ENCODE results near the gene CTSK. TPM values are rescaled to one million over a fixed set of nuclear protein-coding genes. Genes with fewer than 3 reads are reported as not detected.

CTSK gene
- total RNA-seq, 1 experiment from 2014 or later: 2.7 TPM

DNA sequence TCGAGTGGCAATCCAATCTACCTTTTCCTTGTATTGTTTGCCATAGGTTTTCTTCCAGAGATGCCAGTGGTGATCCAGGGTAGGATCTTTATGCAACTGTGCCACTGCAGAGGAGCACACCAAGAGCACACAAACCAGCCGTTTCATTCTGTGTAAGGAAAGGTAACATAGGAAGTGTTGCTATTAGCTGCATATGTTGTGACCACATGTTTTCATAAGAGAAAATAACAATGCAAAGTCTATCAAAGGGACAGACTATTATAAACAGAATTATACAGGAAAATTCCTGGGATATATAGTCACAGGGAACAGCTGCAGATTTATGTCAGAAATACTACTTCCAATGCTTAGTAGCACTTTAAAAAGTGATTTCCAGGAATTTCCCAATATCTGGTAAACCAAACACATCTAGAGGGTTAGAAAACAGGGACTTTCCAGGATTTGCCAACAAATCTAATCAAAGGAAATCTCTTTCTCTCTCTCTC, 43.4 kb downstream of the CTSK start:
- no peak overlapping the region for H3K4me3 ChIP-seq (ENCODE audit: low read depth, low read length)
- intact Hi-C loops (cut with micrococcal nuclease; ENCODE audit: unreplicated experiment): loop anchor here (5.0 to 10.0 kb wide), 2 partner anchors 48 to 50 kb away; no protein-coding TSS in a partner anchor
- ChIA-PET CTCF (no interaction called here), POLR2A (no interaction called here)
- H3K27ac Mint-ChIP-seq (ENCODE audit: unreplicated experiment): no peak overlapping the region
- H3K27me3 ChIP-seq (replicated peaks; ENCODE audit: control insufficient read depth, insufficient read depth, low read length): no peaks in the 10 kb centered on the region
- no peaks in the 10 kb centered on the region for H3K36me3 Mint-ChIP-seq (ENCODE audit: insufficient read depth, unreplicated experiment)
- H3K36me3 ChIP-seq (ENCODE audit: control insufficient read depth, insufficient read depth, low read length): no peaks in the 10 kb centered on the region
- H3K4me1 ChIP-seq: no peaks in the 10 kb centered on the region
- TF ChIP-seq CTCF (IDR thresholded peaks at IDR 0.05; ENCODE audit: insufficient read depth in 1 of 2, low read depth in 1 of 2, low read length in 1 of 2, severe bottlenecking in 1 of 2, unreplicated experiment in 1 of 2): no peak
- no TSS peak for BruUV-seq (replicated peaks)
- H3K4me1 Mint-ChIP-seq (ENCODE audit: low read depth, unreplicated experiment): no peaks in the 10 kb centered on the region
- no peaks in the 10 kb centered on the region; the same call in 1 of the 2 replicates for H3K9me3 ChIP-seq
- no peaks in the 10 kb centered on the region for H3K27me3 Mint-ChIP-seq (ENCODE audit: insufficient read depth, unreplicated experiment)
- no peaks in the 10 kb centered on the region for H3K9me3 Mint-ChIP-seq (ENCODE audit: unreplicated experiment)
- DNase-seq: no peak
- no peak overlapping the region for H3K4me3 Mint-ChIP-seq (ENCODE audit: unreplicated experiment)

DNA sequence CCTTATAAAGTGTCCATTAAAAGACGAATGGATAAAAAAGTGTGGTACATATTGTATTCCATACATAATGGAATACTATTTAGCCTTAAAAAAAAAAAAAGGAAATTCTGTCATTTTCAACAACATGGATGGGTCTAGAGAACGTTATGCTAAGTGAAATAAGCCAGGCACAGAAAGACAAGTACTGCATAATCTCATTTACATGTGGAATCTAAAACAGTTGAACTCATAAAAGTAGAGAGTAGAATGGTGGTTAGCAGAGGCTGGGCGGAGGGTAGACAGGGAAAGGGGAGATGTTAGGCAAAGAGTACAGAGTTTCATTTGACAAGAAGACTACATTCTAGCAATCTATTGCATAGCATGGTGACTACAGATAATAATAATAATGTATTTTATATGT, 45.0 kb downstream of the CTSK start:
- no TSS peak for BruUV-seq (replicated peaks)
- Mint-ChIP-seq H3K27ac (ENCODE audit: unreplicated experiment) (no peak overlapping the region), H3K27me3 (ENCODE audit: insufficient read depth, unreplicated experiment) (no peaks in the 10 kb centered on the region), H3K36me3 (ENCODE audit: insufficient read depth, unreplicated experiment) (no peaks in the 10 kb centered on the region), H3K9me3 (ENCODE audit: unreplicated experiment) (no peaks in the 10 kb centered on the region), H3K4me1 (ENCODE audit: low read depth, unreplicated experiment) (no peaks in the 10 kb centered on the region), H3K4me3 (ENCODE audit: unreplicated experiment) (no peak overlapping the region)
- Histone ChIP-seq H3K36me3 (ENCODE audit: control insufficient read depth, insufficient read depth, low read length) (no peaks in the 10 kb centered on the region), H3K4me1 (no peaks in the 10 kb centered on the region), H3K27me3 (replicated peaks; ENCODE audit: control insufficient read depth, insufficient read depth, low read length) (no peaks in the 10 kb centered on the region), H3K4me3 (ENCODE audit: low read depth, low read length) (no peak overlapping the region), H3K9me3 (no peaks in the 10 kb centered on the region; the same call in 1 of the 2 replicates)
- no peak for DNase-seq
- ChIA-PET POLR2A (no interaction called here), CTCF (interaction anchor here (0.6 kb wide), 1 partner anchor 349 kb away, joined by 3 read pairs; no protein-coding TSS in a partner anchor)
- TF ChIP-seq CTCF (IDR thresholded peaks at IDR 0.05; ENCODE audit: insufficient read depth in 1 of 2, low read depth in 1 of 2, low read length in 1 of 2, severe bottlenecking in 1 of 2, unreplicated experiment in 1 of 2): no peak
- intact Hi-C loops (cut with micrococcal nuclease; ENCODE audit: unreplicated experiment): loop anchor here (5.0 to 10.0 kb wide), 2 partner anchors 48 to 49 kb away; no protein-coding TSS in a partner anchor

DNA sequence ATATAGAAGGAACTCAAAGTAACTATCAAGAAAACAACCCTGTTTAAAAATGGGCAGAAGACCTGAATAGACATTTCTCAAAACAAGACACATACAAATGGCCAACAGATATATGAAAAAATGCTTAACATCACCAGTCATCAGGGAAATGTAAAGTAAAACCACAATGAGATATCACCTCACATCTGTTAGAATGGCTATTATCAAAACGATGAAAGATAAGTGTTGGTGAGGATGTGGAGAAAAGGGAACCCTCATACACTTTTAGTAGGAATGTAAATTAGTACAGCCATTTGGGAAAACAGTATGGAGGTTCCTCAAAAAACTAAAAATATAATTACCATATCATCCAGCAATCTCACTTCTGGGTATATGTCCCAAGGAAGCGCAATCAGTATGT, 45.5 kb downstream of the CTSK start:
- intact Hi-C loops (cut with micrococcal nuclease; ENCODE audit: unreplicated experiment): loop anchor here (5.0 to 10.0 kb wide), 2 partner anchors 48 to 50 kb away; no protein-coding TSS in a partner anchor
- H3K9me3 Mint-ChIP-seq (ENCODE audit: unreplicated experiment): no peaks in the 10 kb centered on the region

More for the DNA sequence above, 45.5 kb downstream of the CTSK start:
- Mint-ChIP-seq H3K4me1 (ENCODE audit: low read depth, unreplicated experiment) (no peaks in the 10 kb centered on the region), H3K27me3 (ENCODE audit: insufficient read depth, unreplicated experiment) (no peaks in the 10 kb centered on the region), H3K4me3 (ENCODE audit: unreplicated experiment) (no peak overlapping the region), H3K27ac (ENCODE audit: unreplicated experiment) (no peak overlapping the region), H3K36me3 (ENCODE audit: insufficient read depth, unreplicated experiment) (no peaks in the 10 kb centered on the region)
- DNase-seq: no peak
- H3K4me3 ChIP-seq (ENCODE audit: low read depth, low read length): no peak overlapping the region
- no peaks in the 10 kb centered on the region for H3K36me3 ChIP-seq (ENCODE audit: control insufficient read depth, insufficient read depth, low read length)
- POLR2A ChIA-PET: no interaction called here
- no peak for TF ChIP-seq CTCF (IDR thresholded peaks at IDR 0.05; ENCODE audit: insufficient read depth in 1 of 2, low read depth in 1 of 2, low read length in 1 of 2, severe bottlenecking in 1 of 2, unreplicated experiment in 1 of 2)
- no peaks in the 10 kb centered on the region for H3K27me3 ChIP-seq (replicated peaks; ENCODE audit: control insufficient read depth, insufficient read depth, low read length)
- no peaks in the 10 kb centered on the region; the same call in 1 of the 2 replicates for H3K9me3 ChIP-seq
- no peaks in the 10 kb centered on the region for H3K4me1 ChIP-seq
- CTCF ChIA-PET: interaction anchor here (0.6 kb wide), 1 partner anchor 350 kb away, joined by 3 read pairs; no protein-coding TSS in a partner anchor
- no TSS peak for BruUV-seq (replicated peaks)

Measured in Caco-2 (cell line).